Muscle of back (tissue), 11 donors: ENCODE measurements around the gene HIPK2. TPM values are rescaled to one million over a fixed set of nuclear protein-coding genes. Genes with fewer than 3 reads are reported as not detected.

Experiments
- DNase-seq, 3 donors: peaks; one replicate each; pipeline versions ENCODE4 v3.0.0 to v3.0.0-alpha.2; 2013
- polyA plus RNA-seq, 10 donors: library from polyadenylated mRNA; unstranded; fragments of 120-200 nt; gene quantifications; one replicate each; pipeline ENCODE4 v1.2.1, GENCODE V29; 2013; ENCODE audit not compliant: insufficient read length in 10 of 10

HIPK2 gene
- polyA plus RNA-seq, 10 donors = 8.2 to 13.3 (median 11.9) TPM

- DNase-seq = no peak
These were observed 6.0 kb upstream of the HIPK2 start for GRCh38 chr7:139783647-139784385.

GRCh38 chr7:139782932-139783331 is 5.1 kb upstream of the HIPK2 start:
- DNase-seq = no peak

DNA sequence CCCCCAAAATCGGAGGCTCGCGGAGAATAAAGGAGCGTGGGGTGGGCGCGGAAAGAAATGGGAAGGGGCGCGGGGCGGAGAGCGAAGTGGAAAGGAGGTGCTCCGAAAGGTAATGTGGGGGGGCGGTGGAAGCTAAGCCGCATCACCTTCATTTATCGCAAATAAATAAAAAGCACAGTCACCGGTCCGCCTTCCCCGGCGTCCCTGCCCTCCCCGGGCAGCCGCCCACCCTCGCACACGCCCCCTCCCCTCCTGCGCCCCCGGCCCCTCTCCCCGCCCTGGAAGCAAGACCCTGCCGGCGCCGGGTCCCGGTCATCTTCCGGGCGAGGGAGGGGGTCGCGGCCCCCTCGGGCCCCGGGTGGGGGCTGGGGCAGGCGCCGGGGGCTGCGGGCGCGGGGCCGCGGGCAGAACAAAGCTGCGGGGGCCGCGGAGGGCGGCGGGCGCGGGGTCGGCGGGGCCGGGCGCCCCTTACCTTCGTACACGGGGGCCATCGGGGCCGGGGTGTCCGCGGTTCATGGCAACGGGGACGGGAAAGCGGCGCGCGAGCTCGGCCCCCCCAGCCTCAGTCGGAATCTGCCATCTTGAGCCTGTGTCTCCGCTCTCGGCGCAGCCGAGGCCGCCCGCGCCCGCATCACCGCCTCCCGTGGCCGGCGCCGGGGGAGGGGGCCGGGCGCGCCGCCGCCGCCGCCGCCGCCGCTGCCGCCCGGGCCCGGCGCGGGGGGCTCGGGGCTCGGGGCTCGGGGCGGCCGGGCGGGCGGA is 486 bp downstream of the HIPK2 start:
- peak in 2 of 3 donors; percentile 46 to 57 for DNase-seq

DNA sequence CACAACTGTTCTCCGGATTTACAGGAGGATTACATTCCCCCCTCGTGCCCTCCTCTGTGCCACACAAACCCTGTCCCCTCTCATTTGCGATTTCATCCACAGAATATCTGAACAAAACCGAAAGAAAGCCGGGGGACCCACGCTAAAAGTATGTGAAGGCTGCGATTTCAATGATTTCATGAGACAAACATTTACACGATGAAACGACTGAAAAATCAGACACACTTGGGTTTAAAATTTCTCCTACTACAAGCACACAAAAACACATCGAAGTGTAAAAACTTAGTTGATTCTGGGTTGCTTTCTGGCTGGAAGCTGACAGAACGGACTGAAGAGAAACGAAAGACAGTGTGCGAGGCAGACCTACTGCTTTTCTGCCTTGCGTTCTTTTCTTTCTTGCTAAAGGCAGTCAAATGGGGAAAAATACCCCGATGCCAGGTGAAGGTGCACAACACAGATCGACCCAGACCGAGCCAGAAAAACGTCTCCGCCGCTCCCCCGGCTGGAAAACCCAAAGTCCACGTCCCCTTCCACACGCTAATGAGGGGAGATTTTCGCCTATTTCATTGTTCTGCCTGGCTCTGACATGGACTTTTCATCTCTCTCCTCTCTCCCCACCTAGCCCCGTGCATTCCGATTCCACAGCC is 1.2 kb downstream of the HIPK2 start:
- DNase-seq = peak in 2 of 3 donors; percentile 46 to 81

DNA sequence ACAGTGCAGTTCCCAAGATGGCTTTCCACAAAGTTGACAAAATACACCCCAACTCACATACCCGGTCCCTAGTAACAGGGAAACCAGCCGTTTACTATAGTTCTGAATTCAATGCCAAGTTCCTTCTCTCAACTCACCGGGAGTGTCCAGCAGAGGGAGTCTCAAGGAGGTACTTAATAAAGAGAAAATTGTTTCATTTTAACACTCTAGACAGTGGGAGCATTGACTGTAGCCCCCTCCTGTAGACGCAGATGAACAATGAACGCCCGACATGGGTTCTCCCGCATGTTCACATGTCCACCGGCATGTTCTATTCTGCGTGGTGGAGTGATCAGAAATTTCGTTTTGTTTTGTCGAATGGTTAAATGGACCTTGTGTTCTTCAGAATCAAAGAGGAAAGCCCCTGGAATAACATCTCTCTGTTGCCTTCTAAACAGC is 1.9 kb downstream of the HIPK2 start:
- DNase-seq = peak; percentile 69 to 89 (median 81)

GRCh38 chr7:139774376-139774775 is 3.4 kb downstream of the HIPK2 start:
- DNase-seq = peak in 1 of 3 donors; percentile 77

GRCh38 chr7:139773371-139773770 is 4.4 kb downstream of the HIPK2 start:
- no peak for DNase-seq

DNA sequence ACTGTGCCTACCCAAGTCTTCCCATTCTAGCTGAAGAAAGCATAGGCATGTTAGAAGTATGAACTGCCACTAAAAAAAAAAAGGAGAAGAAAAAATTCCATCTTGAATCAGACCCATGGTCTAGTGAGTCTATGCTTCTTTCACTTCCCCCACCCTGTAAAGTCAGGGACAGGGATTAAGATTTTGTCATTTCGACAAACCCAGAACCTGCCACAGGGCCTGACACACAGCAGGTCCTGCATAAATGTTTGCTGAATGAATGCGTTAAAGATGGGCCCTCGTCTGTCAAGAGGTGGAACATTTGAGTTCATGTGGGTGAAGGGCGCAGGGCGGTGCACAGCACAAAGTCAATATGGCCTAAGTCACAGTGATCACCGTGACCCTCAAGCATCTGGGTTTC is 4.9 kb downstream of the HIPK2 start:
- no peak for DNase-seq

- DNase-seq = no peak
These were observed 5.7 kb downstream of the HIPK2 start for GRCh38 chr7:139772115-139772514.

- peak in 1 of 3 donors; percentile 67 for DNase-seq
These were observed 6.5 kb downstream of the HIPK2 start for GRCh38 chr7:139771001-139771956.

DNA sequence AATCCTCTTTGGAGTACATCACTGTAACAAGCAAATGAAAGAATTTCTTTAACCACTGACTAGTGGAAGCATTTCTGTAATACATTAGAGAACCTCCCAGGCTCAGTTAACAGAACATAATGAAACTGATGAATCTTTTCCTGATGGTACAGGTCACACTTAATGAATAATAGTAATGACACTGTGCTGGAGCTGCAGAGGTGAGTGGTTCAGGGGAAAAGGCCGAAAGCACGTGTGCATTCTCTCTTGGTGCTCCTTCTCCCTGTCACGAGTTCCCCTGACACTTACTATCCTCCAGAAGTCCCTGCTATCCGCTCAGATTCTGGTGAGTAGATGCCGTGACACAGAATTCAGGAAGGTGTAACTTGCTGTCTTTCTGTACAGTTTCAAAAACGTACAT is 8.0 kb downstream of the HIPK2 start:
- DNase-seq = no peak

DNA sequence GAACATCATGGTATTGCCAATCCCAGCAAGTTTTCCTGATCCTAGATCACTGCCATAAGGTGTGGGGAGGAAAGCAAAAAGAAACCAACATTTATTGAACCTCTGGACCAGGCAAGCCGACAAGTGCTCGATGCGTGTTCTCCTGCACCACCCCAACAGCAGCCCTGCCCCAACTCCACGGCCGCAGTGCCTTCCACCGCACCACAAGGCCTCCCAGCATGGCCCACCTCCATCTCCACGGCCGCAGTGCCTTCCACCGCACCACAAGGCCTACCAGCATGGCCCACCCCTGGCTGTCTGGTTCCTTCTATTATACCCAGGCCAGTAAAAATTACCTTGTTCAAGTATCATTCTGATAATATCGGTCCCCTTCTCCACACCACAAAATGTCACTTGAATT is 8.7 kb downstream of the HIPK2 start:
- no peak for DNase-seq

DNA sequence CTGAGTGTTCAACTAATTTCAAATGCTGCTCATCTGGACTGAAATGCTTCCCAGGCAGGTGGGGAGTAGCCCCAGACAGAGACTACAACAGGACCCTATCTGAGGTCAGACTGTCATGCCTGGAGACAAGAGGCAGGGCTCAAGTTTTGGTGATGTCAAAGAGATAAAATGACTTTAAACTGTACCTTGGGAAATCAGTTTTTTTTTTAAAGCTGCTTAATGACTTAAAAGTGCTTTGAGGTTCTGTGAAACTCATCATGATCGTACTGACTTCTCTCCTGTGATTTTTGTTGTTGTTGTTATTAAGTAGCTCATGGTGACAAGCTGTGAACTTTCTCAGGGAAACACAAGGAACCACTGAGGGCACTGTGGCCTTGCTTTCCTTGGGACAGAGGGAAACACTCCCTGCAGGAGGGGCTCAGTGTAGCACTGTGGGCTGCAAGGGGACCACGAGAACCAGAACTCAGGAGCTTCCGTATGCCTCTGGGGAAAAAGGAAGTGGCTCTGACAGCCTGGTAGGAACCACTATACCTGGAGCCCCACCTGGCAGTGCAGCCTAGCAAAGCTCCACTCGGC is 9.5 kb downstream of the HIPK2 start:
- no peak for DNase-seq

GRCh38 chr7:139767561-139767982 is 10.2 kb downstream of the HIPK2 start:
- DNase-seq = no peak

- DNase-seq = no peak
These were observed 12.7 kb downstream of the HIPK2 start for GRCh38 chr7:139765143-139765542.

- no peak for DNase-seq
These were observed 14.5 kb downstream of the HIPK2 start for GRCh38 chr7:139763330-139763729.

DNA sequence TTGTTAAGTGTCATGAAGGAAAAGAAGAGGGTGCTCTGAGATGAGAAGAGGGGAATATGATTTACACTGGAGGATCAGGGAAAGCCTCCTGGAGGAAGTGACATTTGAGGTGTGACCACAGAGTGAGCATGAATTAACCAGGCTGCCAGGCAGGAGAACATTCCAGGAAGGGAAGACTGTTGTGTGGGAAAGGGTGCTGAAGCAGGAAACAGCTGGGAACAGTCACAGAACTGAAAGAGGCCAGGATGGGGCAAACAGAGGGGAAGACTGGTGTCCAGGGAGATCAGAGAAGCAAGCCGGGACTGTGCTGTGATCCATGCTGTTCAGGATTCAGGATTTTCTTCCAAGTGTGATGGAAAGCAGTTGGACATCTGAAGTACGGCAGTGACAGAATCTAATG is 14.9 kb downstream of the HIPK2 start:
- no peak for DNase-seq

- no peak for DNase-seq
These were observed 19.4 kb downstream of the HIPK2 start for GRCh38 chr7:139758388-139758787.

DNA sequence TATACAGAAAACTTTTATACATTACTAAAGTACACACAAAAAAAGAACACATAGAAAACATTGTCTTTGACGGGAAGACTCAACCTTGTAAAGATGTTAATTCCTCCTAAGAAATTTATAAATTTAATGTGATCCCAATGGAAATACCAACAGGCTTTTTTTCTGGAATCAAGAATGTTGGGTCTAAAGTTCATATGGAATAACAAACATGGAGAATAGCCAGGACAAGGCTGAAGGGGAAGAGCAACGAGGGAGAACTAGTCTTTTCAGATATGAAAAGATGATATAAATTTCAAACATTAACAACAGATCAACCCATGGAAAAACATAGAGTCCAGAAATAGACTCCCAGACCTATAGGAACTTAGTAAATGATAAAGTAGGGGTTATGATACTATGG is 19.8 kb downstream of the HIPK2 start:
- no peak for DNase-seq

DNA sequence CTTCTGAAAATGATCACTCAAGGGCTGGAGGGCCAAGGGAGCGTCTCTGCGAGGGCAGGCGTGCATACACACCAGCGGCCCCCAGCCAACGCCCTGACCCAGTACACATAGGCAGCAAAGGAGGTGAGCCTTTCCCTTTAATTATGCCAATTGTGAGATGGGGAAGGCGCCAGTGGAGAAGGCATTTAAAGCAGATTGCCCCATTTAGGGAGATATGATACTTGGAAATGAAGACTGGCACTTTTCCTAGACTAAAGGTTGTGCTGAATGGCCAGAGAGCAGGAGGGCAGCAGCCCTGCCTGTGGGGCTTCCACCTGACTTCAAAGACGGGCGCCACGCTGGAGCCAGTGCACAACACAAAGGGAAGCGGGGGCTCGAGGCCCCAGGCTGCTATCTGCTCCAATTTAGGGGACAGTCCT is 24.1 kb downstream of the HIPK2 start:
- DNase-seq = no peak

DNA sequence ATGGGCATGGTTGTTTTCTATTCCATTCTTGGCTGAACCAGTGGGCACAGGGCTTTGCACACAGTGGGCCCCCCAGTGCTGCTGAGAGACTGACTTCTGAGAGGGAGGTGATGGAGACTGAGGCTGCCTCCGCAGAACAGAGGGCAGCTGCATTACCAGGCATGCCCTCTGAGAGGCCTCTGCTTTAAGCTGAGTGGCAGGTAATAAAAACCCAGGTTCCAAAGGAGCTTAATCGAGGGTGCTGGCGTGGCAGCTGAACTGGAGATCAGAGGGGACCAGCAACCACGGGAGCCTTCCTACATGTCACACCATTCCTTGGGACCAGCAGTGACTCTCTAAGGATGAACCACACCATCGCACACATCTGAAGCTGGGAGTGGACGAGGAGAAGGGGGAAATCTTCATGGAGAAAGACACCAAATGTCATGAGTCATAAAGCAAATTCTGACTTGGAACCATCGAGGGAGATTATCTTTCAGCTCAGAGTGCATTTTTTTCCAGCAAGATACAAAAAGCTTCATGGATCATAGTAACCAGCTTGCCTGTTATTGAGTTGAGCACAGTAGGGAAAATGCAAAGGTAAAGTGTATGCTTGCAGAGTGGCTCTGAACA is 24.6 kb downstream of the HIPK2 start:
- no peak for DNase-seq
